Stimulated activated CD4-positive, alpha-beta T cell treated with anti-CD3 and anti-CD28 coated beads, Interleukin-12 subunit alpha, Interleukin-12 subunit beta, amount 100 ng/mL, for 24 hours (primary cell): ENCODE data around the gene CCDC24.

Experiments used
- DNase-seq, 2 experiments: peaks; one replicate each; pipeline ENCODE4 v3.0.0-alpha.2; 2020; ENCODE audit warnings: low read depth in 2 of 2

Gene CCDC24

GRCh38 chr1:43991476-43992231, at the start of gene CCDC24:
Gene CCDC24 (plus strand): TSS chr1:43991599. CDS start chr1:43991879, 280 bp downstream.
- DNase-seq: peak; percentile 61 to 77

GRCh38 chr1:43942411-43942810, 49.0 kb upstream of the CCDC24 start:
- DNase-seq: no peak

- DNase-seq: no peak
Measured at GRCh38 chr1:43944860-43945259, 46.5 kb upstream of the CCDC24 start.

- DNase-seq: no peak
Measured at GRCh38 chr1:43945674-43946235, 45.6 kb upstream of the CCDC24 start.

- DNase-seq: peak; percentile 90 to 94
Measured at GRCh38 chr1:43946236-43947060, 45.0 kb upstream of the CCDC24 start, which contains the start of gene IPO13. Gene IPO13 (plus strand): TSS chr1:43946950. CDS start chr1:43947601, 651 bp downstream.

GRCh38 chr1:43947061-43947873, 44.1 kb upstream of the CCDC24 start:
- no peak for DNase-seq

- DNase-seq: no peak
Measured at GRCh38 chr1:43947874-43948437, 43.4 kb upstream of the CCDC24 start.

GRCh38 chr1:43949678-43950077, 41.7 kb upstream of the CCDC24 start:
- no peak for DNase-seq

GRCh38 chr1:43951021-43951985, 40.1 kb upstream of the CCDC24 start:
- no peak for DNase-seq

GRCh38 chr1:43952731-43953346, 38.6 kb upstream of the CCDC24 start:
- DNase-seq: no peak

- no peak for DNase-seq
Measured at GRCh38 chr1:43953361-43953760, 38.0 kb upstream of the CCDC24 start.

- DNase-seq: no peak
Measured at GRCh38 chr1:43954036-43954435, 37.4 kb upstream of the CCDC24 start.

GRCh38 chr1:43956234-43956633, 35.2 kb upstream of the CCDC24 start:
- no peak for DNase-seq

GRCh38 chr1:43957407-43958040, 33.9 kb upstream of the CCDC24 start:
- no peak for DNase-seq

GRCh38 chr1:43958351-43959255, 32.8 kb upstream of the CCDC24 start:
- no peak for DNase-seq

- DNase-seq: no peak
Measured at GRCh38 chr1:43960798-43961197, 30.6 kb upstream of the CCDC24 start.

GRCh38 chr1:43961692-43962091, 29.7 kb upstream of the CCDC24 start:
- DNase-seq: no peak

GRCh38 chr1:43962324-43962723, 29.1 kb upstream of the CCDC24 start:
- no peak for DNase-seq
